Smooth muscle cell (in vitro differentiated cells): ENCODE data around the gene DMD. TPM values are rescaled to one million over a fixed set of nuclear protein-coding genes. Genes with fewer than 3 reads are reported as not detected.
"Not testable (repeated sequence)": the region's sequence is repeated elsewhere in the genome, so short reads cannot be mapped to it uniquely, and the experiment has no call there.

Experiments
- DNase-seq: peaks from one replicate; lab custom pipeline; 2025; ENCODE audit not compliant: unreplicated experiment; lab: John Stamatoyannopoulos, UW
- H2AFZ ChIP-seq: fragments of 200-600 bp; sonication (generic); 2 replicates; pipeline ENCODE4 v1.6.0; 2016; ENCODE audit warnings: antibody characterized with exemption, low read depth, mild to moderate bottlenecking
- H3F3A ChIP-seq: fragments of 200-600 bp; sonication (generic); 2 replicates; pipeline ENCODE4 v1.6.0; 2017; ENCODE audit warnings: antibody characterized with exemption, low read depth
- H3K27ac ChIP-seq: fragments of 200-600 bp; sonication (generic); 2 replicates; pipeline ENCODE4 v1.5.1; 2016; ENCODE audit warnings: low read depth, mild to moderate bottlenecking
- H3K27me3 ChIP-seq: fragments of 200-600 bp; sonication (generic); 2 replicates; pipeline ENCODE4 v1.6.1; 2016; ENCODE audit warnings: low read depth, mild to moderate bottlenecking
- H3K36me3 ChIP-seq: fragments of 200-600 bp; sonication (generic); 2 replicates; pipeline ENCODE4 v1.5.1; 2016; ENCODE audit warnings: low read depth
- H3K4me1 ChIP-seq: fragments of 200-600 bp; sonication (generic); 2 replicates; pipeline ENCODE4 v1.5.1; 2016; ENCODE audit warnings: low read depth
- H3K4me2 ChIP-seq: fragments of 200-600 bp; sonication (generic); 2 replicates; pipeline ENCODE4 v1.6.0; 2016; ENCODE audit warnings: mild to moderate bottlenecking
- H3K4me3 ChIP-seq: fragments of 200-600 bp; sonication (generic); 2 replicates; pipeline ENCODE4 v1.5.1; 2016; ENCODE audit warnings: mild to moderate bottlenecking
- H3K79me2 ChIP-seq: fragments of 200-600 bp; sonication (generic); 2 replicates; pipeline ENCODE4 v1.6.0; 2016; ENCODE audit warnings: low read depth, mild to moderate bottlenecking
- H3K9ac ChIP-seq: fragments of 200-600 bp; sonication (generic); 2 replicates; pipeline ENCODE4 v1.6.0; 2016; ENCODE audit warnings: low read depth
- H3K9me3 ChIP-seq: fragments of 200-600 bp; sonication (generic); replicated peaks from 2 replicates; pipeline ENCODE4 v1.5.1; 2016; ENCODE audit warnings: low read depth
- H4K20me1 ChIP-seq: fragments of 200-600 bp; sonication (generic); 2 replicates; pipeline ENCODE4 v1.6.0; 2016; ENCODE audit warnings: low read depth
- WGBS: methylation state at CpG from one replicate; pipeline ENCODE4 v1.1.7; 2016; ENCODE audit warnings: low lambda C conversion rate; 5-methylcytosine and 5-hydroxymethylcytosine counted together
- polyA plus RNA-seq: library from polyadenylated mRNA; unstranded; fragments of >200 nt; fragmentation: Nextera tagmentation; extraction: Ambion mirVana; gene quantifications from 2 replicates; pipeline ENCODE4 v1.2.1, GENCODE V29; 2016
- total RNA-seq: library from RNA; depleted of rRNA; stranded (reverse); fragments of >200 nt; gene quantifications from 2 replicates; pipeline ENCODE4 v1.2.3, GENCODE V29; 2014
- TF ChIP-seq, protein P1 (sequence below): fragments of 200-600 bp; sonication (generic); IDR thresholded peaks from 2 replicates; pipeline ENCODE4 v1.5.1; 2017; ENCODE audit warnings: borderline replicate concordance, mild to moderate bottlenecking, antibody characterized with exemption; ENCODE audit not compliant: insufficient read depth, poor library complexity, severe bottlenecking

Gene DMD
- total and polyA plus RNA-seq, 2 experiments from 2014 or later: 12.3 to 12.6 TPM

DNA sequence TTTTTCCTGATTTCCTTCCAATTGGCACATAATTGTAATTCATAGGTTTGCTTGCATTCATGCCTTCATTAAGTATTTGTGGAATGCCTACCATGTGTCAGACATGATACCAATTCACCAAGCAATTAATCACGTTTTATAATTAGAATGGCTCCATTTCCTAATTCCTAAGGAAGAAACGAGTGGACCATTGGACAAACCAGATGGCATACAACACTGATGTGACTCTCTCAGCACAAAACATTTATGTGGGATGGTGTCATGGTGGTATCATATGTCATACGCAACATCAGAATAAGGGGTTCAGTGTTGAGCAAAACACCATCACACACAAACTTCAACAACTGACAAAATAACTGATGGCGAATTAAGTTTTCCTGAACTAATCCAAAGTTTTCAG, 502.8 kb downstream of the DMD start:
- TF ChIP-seq, protein P1, sequence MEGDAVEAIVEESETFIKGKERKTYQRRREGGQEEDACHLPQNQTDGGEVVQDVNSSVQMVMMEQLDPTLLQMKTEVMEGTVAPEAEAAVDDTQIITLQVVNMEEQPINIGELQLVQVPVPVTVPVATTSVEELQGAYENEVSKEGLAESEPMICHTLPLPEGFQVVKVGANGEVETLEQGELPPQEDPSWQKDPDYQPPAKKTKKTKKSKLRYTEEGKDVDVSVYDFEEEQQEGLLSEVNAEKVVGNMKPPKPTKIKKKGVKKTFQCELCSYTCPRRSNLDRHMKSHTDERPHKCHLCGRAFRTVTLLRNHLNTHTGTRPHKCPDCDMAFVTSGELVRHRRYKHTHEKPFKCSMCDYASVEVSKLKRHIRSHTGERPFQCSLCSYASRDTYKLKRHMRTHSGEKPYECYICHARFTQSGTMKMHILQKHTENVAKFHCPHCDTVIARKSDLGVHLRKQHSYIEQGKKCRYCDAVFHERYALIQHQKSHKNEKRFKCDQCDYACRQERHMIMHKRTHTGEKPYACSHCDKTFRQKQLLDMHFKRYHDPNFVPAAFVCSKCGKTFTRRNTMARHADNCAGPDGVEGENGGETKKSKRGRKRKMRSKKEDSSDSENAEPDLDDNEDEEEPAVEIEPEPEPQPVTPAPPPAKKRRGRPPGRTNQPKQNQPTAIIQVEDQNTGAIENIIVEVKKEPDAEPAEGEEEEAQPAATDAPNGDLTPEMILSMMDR: no peak
- DNase-seq: no peak
- Histone ChIP-seq H3K27ac (no peak overlapping the region), H3K36me3 (no peaks in the 10 kb centered on the region), H3K4me3 (no peak overlapping the region), H3K79me2 (no peaks in the 10 kb centered on the region), H3K4me2 (no peak overlapping the region), H4K20me1 (no peaks in the 10 kb centered on the region), H2AFZ (no peak overlapping the region), H3K27me3 (no peaks in the 10 kb centered on the region), H3K9me3 (no peaks in the 10 kb centered on the region), H3F3A (no peaks in the 10 kb centered on the region), H3K4me1 (no peaks in the 10 kb centered on the region), H3K9ac (no peak overlapping the region)
- WGBS: 86% methylated on average over 4 of the region's 4 CpGs

DNA sequence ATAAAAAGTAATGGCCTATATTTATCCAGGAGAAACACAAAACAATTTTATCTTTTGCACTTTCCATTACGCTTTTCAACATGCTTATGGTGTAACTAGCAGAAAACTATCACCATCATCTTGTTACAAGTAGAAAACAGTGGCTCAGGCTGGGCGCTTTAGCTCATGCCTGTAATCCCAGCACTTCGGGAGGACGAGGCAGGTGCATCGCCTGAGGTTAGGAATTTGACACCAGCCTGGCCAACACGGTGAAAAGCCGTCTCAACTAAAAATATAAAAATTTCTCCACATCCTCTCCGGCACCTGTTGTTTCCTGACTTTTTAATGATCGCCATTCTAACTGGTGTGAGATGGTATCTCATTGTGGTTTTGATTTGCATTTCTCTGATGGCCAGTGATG, 506.0 kb downstream of the DMD start:
- 90% methylated on average over 9 of the region's 9 CpGs for WGBS

DNA sequence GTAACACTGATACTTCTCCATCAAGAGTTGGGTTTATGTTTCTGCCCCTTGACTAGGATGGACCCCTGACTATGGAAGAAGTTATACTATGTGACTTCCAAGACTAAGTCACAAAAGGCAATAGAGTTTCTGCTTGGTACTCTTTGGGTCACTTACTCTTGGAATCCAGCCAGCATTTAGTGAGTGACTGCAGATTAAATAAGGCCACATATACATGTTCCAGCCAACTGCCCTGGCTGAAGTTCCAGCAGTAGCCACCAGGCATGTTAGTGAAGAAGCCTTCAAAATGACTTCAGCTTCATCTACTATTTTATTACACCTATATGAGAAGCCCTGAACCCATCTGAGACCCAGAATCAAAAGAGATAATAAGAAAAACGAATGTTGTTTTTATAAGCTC, 524.0 kb downstream of the DMD start:
- TF ChIP-seq, protein P1: peak; percentile 4
- 74% methylated on average over 1 of the region's 1 CpG for WGBS
- H3K27ac ChIP-seq: no peak overlapping the region

More for the DNA sequence above, 506.0 kb downstream of the DMD start:
- not testable (repeated sequence) for H3K4me2 ChIP-seq, H2AFZ ChIP-seq, H3K9ac ChIP-seq, H3K27me3 ChIP-seq, H3K27ac ChIP-seq, H4K20me1 ChIP-seq, H3K79me2 ChIP-seq, H3K9me3 ChIP-seq, DNase-seq, H3K4me3 ChIP-seq, H3K36me3 ChIP-seq, H3K4me1 ChIP-seq, H3F3A ChIP-seq

DNA sequence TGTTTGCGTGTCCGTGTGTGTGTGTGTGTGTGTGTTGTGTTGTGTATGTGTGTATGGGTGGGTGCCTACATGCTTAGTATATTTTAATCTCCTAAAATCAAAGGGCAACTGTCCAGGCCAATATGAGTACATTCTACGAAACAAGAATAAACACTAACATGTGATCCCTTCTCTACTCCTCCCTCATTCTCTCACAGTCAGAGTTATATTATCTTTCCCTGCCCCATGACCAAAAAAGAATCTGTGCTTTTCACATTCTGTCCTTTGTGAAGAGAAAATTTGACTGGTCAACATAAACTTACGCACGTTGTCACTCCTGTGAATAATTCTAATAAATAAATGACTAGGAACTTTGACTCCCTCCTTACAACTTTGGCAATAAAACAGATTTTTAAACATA, 532.9 kb downstream of the DMD start:
- H3K4me2 ChIP-seq: no peak overlapping the region
- no peak overlapping the region for H3K4me3 ChIP-seq
- no peaks in the 10 kb centered on the region for H3K4me1 ChIP-seq
- TF ChIP-seq, protein P1: no peak
- no peak overlapping the region for H2AFZ ChIP-seq
- no peak overlapping the region for H3K9ac ChIP-seq
- no peaks in the 10 kb centered on the region for H3K36me3 ChIP-seq
- DNase-seq: no peak
- no peaks in the 10 kb centered on the region for H3K9me3 ChIP-seq
- WGBS: 94% methylated on average over 5 of the region's 5 CpGs
- H4K20me1 ChIP-seq: no peaks in the 10 kb centered on the region
- no peaks in the 10 kb centered on the region for H3F3A ChIP-seq
- H3K27ac ChIP-seq: no peak overlapping the region
- no peaks in the 10 kb centered on the region for H3K79me2 ChIP-seq
- no peaks in the 10 kb centered on the region for H3K27me3 ChIP-seq

More for the DNA sequence above, 524.0 kb downstream of the DMD start:
- Histone ChIP-seq H2AFZ (no peak overlapping the region), H3F3A (no peaks in the 10 kb centered on the region), H3K36me3 (no peaks in the 10 kb centered on the region), H3K9ac (no peak overlapping the region), H3K27me3 (no peaks in the 10 kb centered on the region), H4K20me1 (no peaks in the 10 kb centered on the region), H3K9me3 (no peaks in the 10 kb centered on the region), H3K4me1 (no peaks in the 10 kb centered on the region), H3K4me3 (no peak overlapping the region), H3K79me2 (no peaks in the 10 kb centered on the region), H3K4me2 (no peak overlapping the region)
- no peak for DNase-seq
